ENCODE results near the gene INTS11.

Gene INTS11

DNA sequence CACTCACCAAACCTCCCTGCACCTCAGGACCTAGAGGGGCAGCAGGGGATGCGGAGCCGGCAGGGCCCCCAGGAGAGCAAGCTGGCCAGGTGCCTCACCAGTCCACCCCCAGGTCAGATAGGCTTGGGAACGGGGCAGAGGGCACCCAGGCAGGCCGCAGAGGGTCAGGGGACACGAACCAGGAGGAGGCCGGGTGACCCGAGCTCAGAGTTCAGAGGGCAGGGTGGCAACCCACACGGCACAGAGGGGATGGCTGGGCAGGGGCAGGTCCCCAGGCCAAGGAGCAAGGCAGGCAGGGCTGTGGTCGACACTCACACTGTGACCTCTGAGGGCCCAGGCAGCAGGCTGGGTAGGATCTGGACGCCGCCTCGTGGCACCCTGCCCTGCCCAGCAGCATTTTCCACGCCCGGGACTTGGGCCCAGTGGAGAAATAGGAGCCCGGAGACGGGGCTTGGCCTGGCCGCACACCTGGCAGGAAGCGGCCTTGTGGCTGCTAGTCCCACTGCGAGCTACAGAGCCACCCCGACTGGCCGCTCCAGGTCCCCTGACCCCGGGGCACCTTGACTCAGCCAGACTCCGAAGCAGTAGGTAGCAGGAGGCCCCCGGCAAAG, 19.5 kb upstream of the INTS11 start:
- DNase-seq: no peak

DNA sequence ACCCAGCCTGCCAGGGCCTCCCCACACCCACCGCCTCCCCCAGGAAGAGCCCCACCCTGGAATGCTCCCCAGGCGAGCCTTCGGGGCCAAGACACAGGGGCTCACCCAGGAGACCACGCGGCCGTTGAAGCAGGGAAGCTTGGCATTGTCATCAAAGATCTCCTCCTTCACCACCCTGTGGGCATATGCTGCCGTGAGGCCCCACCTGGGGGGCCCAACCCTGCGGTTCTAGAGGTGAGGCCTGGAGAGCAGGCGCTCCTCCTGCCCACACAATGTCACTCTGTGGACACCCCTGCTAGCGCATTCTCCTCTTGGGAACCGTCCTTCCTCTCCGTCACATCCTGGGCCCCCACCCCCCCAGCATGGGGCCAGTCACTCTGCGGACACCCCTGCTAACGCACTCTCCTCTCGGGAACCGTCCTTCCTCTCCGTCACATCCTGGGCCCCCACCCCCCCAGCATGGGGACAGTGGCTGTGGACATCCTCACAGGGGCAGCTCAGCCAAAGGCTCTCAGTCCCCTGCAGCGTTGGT, 18.2 kb upstream of the INTS11 start:
- no peak for DNase-seq

DNA sequence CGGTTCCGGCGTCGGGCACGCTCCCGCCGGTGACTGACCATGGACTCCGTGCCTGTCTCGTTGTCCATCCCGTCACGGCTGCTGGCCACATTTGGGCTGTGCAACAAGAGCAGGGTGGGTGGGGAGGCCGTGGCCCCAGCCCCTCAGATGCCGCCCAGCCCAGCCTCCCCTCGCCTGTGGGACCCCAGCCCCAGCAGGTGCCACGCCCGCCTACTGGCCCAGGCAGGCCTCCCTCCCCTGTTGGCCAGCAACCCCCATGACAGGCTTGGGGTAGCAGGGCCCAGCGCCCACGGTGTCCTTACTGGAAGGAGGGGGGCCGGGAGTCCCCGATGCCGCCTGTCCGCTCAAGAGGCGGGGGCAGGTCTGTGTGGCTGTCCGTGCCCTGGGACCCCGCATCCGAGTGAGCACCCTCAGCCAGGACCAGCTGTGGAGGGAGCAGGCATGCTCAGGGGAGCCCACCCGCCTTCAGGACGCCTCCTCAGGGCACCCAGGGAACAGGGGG, 17.7 kb upstream of the INTS11 start:
- DNase-seq: no peak

DNA sequence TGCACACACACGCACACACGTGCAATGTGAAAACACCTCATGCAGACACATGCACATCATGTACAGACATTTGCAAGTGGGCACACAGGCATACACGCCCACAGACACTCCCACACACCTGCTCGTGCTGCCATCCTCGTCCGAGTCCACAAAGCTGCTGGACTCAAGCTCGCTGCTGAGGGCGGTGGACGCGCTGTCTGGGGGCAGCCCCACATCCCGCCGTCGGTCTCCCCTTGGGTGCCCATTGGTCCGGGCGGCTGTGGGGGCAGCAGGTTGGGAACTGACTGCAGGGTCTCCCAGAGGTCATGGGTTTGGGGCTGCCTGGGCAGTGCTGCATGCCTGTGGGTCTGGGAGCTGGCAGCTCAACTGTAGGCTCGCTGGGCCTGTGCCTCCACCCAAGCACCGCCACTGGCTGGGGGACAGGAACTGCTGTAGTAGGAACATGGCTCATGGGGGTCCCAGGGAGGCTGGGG, 17.1 kb upstream of the INTS11 start:
- no peak for DNase-seq

DNA sequence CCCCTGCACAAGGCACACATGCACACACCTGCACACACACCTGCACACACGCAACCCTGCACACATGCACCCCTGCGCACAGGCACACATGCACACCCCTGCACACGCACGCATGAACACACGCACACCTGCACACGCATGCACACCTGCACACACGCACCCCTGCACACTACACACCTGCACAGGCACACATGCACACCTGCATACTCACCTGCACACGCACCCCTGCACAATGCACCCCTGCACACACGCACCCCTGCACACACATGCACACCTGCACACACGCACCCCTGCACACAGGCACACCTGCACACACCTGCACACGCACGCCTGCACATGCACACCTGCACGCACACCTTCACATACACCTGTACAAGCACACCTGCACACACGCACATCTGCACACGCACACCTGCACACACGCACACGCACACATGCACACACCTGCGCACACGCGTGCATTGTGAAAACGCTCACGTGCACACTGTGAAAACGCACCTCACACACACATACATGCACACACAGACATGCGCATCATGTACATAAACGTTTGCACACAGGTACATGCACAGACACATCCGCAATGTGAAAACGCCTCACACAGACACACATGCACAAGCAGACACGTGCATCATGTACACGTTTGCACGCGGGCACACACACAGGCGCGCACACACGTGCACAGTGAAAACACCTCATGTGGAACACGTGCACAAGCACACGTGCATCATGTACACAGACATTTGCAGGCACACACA, 16.5 kb upstream of the INTS11 start:
- no peak for DNase-seq

DNA sequence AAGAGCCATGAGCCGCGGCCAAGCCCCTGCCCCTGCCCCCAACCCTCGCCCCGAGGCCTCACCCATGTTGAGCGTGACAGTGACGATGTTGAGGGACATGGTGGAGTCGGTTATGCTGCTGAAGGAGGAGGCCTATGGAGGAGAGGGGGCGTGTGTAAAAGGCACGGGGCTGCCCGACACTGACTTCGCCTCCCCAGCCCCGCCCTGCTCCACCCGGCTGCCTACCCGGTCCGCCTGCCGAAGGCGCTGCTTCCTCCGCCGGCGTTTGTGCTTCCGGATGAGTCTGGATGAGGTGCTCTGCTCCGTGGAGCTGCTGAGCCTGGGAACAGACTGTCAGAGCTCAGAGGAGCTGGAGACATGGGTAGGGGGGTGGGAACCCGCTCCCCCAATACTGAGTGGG, 15.7 kb upstream of the INTS11 start:
- DNase-seq: no peak

DNA sequence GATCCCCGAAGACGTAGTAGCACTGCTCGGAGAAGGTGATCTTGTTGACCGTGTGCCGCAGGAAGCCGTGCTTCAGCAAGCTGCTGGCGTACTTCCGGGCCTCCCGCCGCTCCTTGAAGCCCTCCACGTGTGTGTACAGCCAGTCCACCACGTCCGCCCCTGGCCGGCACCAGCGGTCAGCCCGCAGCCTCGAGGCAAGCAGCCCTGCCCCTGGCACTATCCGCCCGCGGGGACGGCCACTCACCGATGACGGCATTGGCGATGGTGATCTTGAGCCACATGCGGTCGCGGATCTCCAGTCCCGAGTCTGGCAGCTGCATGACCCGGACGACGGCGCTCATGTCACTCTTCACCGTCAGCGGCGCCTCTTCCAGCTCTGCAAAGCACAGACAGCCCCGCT, 13.8 kb upstream of the INTS11 start:
- no peak for DNase-seq

DNA sequence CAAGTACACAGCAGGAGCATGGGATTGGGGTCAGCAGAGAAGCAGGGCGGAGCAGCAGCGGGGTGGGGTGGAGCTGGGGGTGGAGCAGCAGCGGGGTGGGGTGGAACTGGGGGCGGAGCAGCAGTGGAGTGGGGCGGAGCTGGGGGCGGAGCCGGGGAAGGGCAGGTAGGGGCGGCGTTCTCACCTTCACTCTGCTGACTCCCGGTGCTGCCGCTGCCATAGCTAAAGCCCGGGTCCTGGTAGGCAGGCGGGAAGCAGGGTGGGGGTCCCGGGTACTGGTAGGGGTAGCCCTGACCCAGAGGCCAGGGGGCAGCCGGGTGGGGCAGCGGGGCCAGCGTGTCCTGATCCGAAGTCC, 13.3 kb upstream of the INTS11 start:
- DNase-seq: peak in 5 of 6 experiments; percentile 13 to 28 (median 18)

DNA sequence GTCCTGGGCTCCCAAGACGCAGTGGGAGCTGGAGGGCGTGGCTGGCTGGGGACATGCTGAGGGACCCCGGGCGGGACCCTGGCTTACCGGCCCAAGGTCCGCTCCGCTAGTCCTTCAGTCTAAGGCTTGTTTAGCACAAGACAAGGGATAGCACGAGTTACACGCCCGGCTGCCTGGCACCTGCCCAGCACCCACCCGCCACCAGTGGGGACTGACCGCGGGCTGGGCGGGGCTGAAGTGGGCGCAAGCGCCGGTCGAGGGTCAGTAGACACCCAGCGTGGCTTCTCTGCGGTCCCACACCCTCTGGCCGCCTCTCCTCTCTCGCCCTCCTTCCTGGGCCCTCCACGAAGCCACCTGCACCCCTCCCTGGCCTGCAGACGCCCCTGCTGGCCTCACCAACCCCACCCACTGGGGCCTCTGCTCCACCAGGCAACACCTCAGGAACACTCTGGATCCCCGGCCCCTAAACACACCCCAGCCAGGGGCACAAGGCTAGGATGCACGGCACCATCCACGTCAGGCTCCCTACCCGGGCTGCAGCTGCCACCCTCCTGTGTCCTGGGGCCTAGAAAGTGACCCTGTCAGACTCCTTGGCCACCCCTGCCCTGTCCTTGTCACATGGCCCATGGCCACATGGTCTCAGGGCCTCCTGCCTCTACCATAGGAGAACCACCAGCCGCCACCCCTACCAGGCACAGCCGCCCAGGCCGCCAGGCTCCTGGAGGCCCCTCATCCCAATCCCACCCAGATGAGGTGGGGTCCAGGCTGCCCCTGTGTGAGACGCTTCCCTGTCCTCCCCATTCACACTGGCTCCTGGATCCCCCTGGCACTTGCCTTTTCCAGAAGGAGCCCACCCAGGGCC, 12.7 kb upstream of the INTS11 start:
- no peak for DNase-seq

DNA sequence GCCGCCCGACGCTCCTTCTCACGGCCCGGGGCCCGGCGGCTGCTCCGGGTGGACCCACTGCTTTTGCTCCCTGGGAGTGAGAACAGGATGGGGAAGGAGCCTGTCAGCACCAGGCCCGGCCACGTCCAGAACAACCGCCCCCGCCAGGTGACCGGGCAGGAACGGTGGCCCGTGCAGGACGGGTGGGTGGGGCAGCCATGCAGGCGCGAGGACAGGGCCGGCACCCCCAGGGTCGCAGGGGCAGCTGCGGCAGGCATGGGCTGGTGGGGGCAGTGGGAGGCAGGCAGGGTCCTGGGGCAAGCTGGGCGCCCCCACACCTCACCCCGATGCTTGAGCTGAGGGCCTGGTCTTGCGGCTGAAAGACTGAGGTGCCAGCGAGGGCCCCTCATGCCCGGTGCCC, 12.0 kb upstream of the INTS11 start:
- no peak for DNase-seq

DNA sequence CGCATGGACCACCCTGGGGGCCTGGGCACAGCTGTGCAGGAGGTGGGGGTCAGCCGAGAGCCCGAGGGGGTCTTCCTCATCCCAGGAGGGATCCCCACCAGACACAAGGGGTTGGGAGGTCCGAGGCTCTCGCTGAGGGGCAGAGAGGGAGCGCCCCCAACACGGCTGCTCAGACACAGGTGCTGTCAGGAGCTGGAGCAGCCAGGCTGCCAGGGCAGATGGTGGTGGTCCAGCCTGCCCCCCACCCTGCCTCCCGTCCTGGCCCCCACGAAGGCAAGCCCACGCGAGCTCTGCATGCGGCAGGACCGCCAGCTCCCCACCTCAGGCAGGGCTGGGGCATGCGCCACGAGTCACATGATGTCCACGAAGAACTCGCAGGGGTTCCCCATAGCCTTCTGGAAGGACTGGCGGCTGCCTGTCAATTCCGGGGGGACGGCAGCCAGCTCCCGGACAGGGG, 11.4 kb upstream of the INTS11 start:
- no peak for DNase-seq

DNA sequence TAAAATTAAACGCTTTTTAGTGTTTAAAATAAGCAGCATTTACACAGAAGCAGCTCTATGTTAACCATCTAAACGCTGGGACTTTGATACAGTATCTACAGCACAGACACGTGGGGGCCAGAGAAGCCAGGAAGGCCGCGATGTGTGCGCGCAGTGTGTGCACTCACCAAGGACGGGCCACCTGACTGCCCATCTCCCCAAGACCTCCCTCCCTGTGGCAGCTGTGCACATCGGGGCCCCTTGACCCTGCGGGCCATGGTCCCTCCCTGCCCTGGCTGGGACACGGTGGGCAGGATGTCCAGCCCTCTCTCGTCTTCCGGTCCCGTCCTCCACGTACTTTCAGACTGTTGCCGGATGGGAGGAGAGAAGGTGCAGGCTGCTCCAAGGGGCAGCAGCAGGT, 10.8 kb upstream of the INTS11 start:
- DNase-seq: no peak

DNA sequence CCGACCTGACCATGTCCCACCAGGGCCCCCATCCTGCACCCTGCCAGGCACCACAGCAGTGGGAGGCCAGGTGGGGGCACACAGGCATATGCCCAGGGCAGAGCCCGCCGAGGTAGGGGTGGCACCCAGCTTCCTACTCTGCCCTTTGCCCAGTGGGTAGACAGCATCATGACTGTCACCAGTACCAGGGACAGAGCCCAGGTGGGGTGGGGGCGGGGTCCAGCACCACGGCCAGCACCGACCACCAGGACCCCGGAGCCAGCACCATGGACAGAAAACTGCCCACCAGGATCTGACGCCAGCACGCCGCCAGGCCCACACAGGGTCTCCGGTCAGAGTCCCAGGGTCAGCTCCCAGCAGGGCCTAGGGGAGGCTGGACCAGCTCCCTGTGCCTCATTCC, 10.4 kb upstream of the INTS11 start:
- no peak for DNase-seq

DNA sequence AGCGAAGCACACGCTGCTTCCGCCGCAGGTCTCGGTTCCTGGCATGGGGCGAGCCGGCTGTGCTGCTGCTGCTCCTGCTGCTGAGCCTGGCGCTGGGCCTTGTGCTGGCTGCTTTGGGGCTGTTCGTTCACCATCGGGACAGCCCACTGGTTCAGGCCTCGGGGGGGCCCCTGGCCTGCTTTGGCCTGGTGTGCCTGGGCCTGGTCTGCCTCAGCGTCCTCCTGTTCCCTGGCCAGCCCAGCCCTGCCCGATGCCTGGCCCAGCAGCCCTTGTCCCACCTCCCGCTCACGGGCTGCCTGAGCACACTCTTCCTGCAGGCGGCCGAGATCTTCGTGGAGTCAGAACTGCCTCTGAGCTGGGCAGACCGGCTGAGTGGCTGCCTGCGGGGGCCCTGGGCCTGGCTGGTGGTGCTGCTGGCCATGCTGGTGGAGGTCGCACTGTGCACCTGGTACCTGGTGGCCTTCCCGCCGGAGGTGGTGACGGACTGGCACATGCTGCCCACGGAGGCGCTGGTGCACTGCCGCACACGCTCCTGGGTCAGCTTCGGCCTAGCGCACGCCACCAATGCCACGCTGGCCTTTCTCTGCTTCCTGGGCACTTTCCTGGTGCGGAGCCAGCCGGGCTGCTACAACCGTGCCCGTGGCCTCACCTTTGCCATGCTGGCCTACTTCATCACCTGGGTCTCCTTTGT, 9.2 kb upstream of the INTS11 start:
- DNase-seq: no peak

DNA sequence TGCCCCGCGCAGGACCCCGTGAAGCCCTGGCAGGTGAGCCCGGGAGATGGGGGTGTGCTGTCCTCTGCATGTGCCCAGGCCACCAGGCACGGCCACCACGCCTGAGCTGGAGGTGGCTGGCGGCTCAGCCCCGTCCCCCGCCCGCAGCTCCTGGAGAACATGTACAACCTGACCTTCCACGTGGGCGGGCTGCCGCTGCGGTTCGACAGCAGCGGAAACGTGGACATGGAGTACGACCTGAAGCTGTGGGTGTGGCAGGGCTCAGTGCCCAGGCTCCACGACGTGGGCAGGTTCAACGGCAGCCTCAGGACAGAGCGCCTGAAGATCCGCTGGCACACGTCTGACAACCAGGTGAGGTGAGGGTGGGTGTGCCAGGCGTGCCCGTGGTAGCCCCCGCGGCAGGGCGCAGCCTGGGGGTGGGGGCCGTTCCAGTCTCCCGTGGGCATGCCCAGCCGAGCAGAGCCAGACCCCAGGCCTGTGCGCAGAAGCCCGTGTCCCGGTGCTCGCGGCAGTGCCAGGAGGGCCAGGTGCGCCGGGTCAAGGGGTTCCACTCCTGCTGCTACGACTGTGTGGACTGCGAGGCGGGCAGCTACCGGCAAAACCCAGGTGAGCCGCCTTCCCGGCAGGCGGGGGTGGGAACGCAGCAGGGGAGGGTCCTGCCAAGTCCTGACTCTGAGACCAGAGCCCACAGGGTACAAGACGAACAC, 8.5 kb upstream of the INTS11 start:
- no peak for DNase-seq

DNA sequence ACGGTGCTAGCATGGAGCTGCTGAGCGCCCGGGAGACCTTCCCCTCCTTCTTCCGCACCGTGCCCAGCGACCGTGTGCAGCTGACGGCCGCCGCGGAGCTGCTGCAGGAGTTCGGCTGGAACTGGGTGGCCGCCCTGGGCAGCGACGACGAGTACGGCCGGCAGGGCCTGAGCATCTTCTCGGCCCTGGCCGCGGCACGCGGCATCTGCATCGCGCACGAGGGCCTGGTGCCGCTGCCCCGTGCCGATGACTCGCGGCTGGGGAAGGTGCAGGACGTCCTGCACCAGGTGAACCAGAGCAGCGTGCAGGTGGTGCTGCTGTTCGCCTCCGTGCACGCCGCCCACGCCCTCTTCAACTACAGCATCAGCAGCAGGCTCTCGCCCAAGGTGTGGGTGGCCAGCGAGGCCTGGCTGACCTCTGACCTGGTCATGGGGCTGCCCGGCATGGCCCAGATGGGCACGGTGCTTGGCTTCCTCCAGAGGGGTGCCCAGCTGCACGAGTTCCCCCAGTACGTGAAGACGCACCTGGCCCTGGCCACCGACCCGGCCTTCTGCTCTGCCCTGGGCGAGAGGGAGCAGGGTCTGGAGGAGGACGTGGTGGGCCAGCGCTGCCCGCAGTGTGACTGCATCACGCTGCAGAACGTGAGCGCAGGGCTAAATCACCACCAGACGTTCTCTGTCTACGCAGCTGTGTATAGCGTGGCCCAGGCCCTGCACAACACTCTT, 7.7 kb upstream of the INTS11 start:
- DNase-seq: no peak

DNA sequence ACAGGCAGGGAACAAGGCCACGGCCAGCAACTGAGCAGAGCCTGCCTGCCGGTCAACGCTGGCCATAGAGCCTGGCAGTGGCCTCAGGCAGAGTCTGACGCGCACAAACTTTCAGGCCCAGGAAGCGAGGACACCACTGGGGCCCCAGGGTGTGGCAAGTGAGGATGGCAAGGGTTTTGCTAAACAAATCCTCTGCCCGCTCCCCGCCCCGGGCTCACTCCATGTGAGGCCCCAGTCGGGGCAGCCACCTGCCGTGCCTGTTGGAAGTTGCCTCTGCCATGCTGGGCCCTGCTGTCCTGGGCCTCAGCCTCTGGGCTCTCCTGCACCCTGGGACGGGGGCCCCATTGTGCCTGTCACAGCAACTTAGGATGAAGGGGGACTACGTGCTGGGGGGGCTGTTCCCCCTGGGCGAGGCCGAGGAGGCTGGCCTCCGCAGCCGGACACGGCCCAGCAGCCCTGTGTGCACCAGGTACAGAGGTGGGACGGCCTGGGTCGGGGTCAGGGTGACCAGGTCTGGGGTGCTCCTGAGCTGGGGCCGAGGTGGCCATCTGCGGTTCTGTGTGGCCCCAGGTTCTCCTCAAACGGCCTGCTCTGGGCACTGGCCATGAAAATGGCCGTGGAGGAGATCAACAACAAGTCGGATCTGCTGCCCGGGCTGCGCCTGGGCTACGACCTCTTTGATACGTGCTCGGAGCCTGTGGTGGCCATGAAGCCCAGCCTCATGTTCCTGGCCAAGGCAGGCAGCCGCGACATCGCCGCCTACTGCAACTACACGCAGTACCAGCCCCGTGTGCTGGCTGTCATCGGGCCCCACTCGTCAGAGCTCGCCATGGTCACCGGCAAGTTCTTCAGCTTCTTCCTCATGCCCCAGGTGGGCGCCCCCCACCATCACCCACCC, 6.9 kb upstream of the INTS11 start, which contains the start of gene TAS1R3:
TAS1R3 (plus strand) TSS at position 213 of the 898 bp plus-strand sequence; CDS start at position 279, 66 bp downstream.
- no peak for DNase-seq

DNA sequence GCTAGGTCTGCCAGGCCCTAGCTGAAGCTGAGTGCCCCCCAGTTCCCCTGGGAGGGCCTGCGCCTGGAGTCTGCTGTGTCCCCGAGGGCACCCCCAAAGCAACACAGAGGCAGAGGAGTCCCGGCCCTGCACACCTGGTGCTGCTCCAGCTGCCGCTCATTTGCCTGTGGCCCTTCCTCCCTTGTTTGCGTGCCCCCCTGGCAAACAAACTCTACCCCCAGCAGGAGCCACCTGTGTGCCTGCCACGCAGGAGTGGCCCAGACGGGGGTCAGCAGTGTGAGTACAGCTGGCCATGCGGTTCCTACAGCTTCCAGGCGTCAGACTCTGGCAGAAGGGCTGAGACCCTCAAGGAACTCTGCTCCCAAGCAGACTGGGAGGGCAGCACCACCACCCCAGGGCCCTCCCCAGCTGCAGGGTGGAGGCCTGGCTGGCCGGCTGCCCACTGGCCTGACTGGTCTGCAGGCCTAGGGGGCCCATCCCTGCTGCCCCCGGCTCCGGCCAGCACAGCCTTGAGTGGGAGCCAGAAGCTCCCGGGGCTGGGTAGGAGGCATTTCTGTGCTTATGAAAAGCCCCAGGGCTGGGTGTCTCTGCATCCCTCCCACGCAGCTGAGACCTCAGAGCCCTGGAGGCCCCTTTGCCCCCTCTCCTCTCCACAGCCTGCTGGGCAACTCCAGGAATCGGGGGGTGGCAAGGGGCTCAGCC, 6.1 kb upstream of the INTS11 start:
- DNase-seq: no peak
